Fibroblast of lung (primary cell): ENCODE data around the gene PLEKHG4B. TPM values are rescaled to one million over a fixed set of nuclear protein-coding genes. Genes with fewer than 3 reads are reported as not detected.

Source experiments
- DNase-seq, 2 donors: peaks; one replicate each; pipeline versions ENCODE4 v3.0.0 to v3.0.0-alpha.2; 2010; ENCODE audit warnings: low read depth in 2 of 2
- H2AFZ ChIP-seq: 2 replicates; pipeline ENCODE4 v1.5.1; 2012; ENCODE audit warnings: low read length, control low read depth, inconsistent platforms
- H3K27ac ChIP-seq: 2 replicates; pipeline ENCODE4 v1.5.1; 2011; ENCODE audit warnings: low read length, control low read depth; ENCODE audit not compliant: insufficient read depth
- H3K27me3 ChIP-seq: 2 replicates; pipeline ENCODE4 v1.5.1; 2011; ENCODE audit warnings: mild to moderate bottlenecking, low read length; ENCODE audit not compliant: control insufficient read depth, insufficient read depth
- H3K36me3 ChIP-seq: 2 replicates; pipeline ENCODE4 v1.5.1; 2011; ENCODE audit warnings: low read length; ENCODE audit not compliant: control insufficient read depth, insufficient read depth
- H3K4me1 ChIP-seq: 2 replicates; pipeline ENCODE4 v1.5.1; 2011; ENCODE audit warnings: low read length; ENCODE audit not compliant: control insufficient read depth, insufficient read depth; ENCODE audit errors: extremely low read depth
- H3K4me2 ChIP-seq: 2 replicates; pipeline ENCODE4 v1.5.1; 2011; ENCODE audit warnings: low read length, control low read depth; ENCODE audit not compliant: insufficient read depth; ENCODE audit errors: extremely low read depth
- H3K4me3 ChIP-seq, 4 experiments: fragments of 200-600 bp in 1 of 4; sonication (generic) in 1 of 4; replicated peaks in 1 of 4; 2 replicates each; pipeline ENCODE4 v1.5.1; 2011 to 2016; ENCODE audit warnings: low read length in 4 of 4, low read depth in 3 of 4, mild to moderate bottlenecking in 3 of 4, control low read depth in 2 of 4, inconsistent platforms in 1 of 4, mixed read lengths in 1 of 4; ENCODE audit not compliant: insufficient read depth in 1 of 4; ENCODE audit errors: control extremely low read depth in 1 of 4
- H3K79me2 ChIP-seq: 2 replicates; pipeline ENCODE4 v1.5.1; 2012; ENCODE audit warnings: mild to moderate bottlenecking, low read length, inconsistent platforms; ENCODE audit not compliant: control insufficient read depth, insufficient read depth
- H3K9ac ChIP-seq: 2 replicates; pipeline ENCODE4 v1.5.1; 2011; ENCODE audit warnings: mild to moderate bottlenecking, low read length, control low read depth; ENCODE audit not compliant: insufficient read depth
- H3K9me3 ChIP-seq: 2 replicates; pipeline ENCODE4 v1.5.1; 2012; ENCODE audit warnings: low read depth, low read length; ENCODE audit not compliant: control insufficient read depth, insufficient read depth
- H4K20me1 ChIP-seq: 2 replicates; pipeline ENCODE4 v1.5.1; 2011; ENCODE audit warnings: low read length; ENCODE audit not compliant: control insufficient read depth, insufficient read depth; ENCODE audit errors: extremely low read depth
- CTCF ChIP-seq, 2 donors: IDR thresholded peaks in 1 of 2; conservative IDR thresholded peaks in 1 of 2; 1 replicate in 1 of 2; 2 replicates in 1 of 2; pipeline ENCODE4 v1.5.1; 2011 to 2012; ENCODE audit warnings: low read length in 2 of 2, control low read depth in 1 of 2, inconsistent platforms in 1 of 2, low read depth in 1 of 2, mild to moderate bottlenecking in 1 of 2
- EZH2 ChIP-seq: IDR thresholded peaks from 2 replicates; pipeline ENCODE4 v1.5.1; 2012; ENCODE audit warnings: low read length, control low read depth, mild to moderate bottlenecking; ENCODE audit errors: missing control alignments
- polyA plus RNA-seq, 2 donors: library from polyadenylated mRNA; depleted of rRNA in 1 of 2; stranded (reverse) in 1 of 2; unstranded in 1 of 2; fragments of >200 nt; gene quantifications; 2 replicates each; pipeline ENCODE4 v1.2.1, GENCODE V29; 2011 to 2012; ENCODE audit warnings: missing spikeins in 1 of 2
- total RNA-seq: library from RNA; depleted of rRNA; stranded (reverse); fragments of >200 nt; gene quantifications from 2 replicates; pipeline ENCODE4 v1.2.1, GENCODE V29; 2014

PLEKHG4B gene
- total and polyA plus RNA-seq, 2 donors (not counting 1 experiment from before 2014, with no cell fraction given), result under 0.01 to 0.08 TPM

DNA sequence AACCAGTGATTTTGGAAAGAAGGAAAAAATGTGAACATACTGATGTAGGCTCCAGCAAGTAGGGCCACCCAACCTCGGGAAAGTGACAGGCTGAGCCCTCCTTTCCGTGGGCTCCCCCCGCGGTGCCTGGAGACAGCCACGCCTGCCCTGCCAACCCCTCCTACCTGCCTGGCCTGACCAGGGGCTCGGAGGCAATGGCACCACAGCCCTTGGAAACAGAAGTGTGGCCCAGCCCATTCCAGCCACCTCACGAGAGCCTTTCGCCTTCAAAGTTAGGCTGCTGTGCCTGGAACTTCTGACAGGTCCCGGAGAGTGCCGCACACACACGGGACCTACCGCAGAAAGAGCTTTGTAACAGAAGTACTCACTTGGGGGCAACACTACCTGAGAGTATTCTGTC, 49.8 kb downstream of the PLEKHG4B start:
- no peaks in the 10 kb centered on the region for H3K36me3 ChIP-seq
- TF ChIP-seq EZH2 (no peak), CTCF (conservative IDR thresholded peaks at IDR 0.05 in 1 of 2, IDR thresholded peaks at IDR 0.05 in 1 of 2; ENCODE audit: low read depth in 1 of 2, low read length in 2 of 2) (no peak)

DNA sequence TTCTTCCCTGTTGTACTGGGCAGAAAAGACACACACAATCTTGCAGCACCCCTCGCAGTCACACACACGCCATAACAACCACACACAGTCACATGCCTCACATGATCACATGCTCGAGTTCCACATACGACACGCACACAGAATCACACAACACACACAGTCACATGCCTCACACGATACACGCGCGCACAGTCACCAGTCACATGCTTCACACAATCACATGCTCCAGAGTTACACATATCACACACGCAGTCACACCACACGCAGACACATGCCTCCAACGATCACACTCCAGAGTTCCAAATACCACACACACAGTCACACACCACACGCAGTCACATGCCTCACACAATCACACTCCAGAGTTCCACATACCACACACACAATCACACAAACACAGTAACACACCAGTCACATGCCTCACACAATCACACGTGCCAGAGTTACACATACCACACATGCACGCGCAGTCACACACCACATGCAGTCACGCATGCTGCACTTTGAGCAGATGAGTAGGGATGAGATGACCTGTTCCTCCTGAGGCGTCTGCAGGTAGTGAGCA, 50.4 kb downstream of the PLEKHG4B start:
- no peaks in the 10 kb centered on the region for H3K4me1 ChIP-seq
- no peak overlapping the region for H2AFZ ChIP-seq
- no peak overlapping the region for H3K27ac ChIP-seq
- no peak overlapping the region for H3K4me2 ChIP-seq
- no peaks in the 10 kb centered on the region for H3K36me3 ChIP-seq
- no peaks in the 10 kb centered on the region for H4K20me1 ChIP-seq
- peaks cover 3% of the 10 kb centered on the region for H3K27me3 ChIP-seq
- TF ChIP-seq CTCF (conservative IDR thresholded peaks at IDR 0.05 in 1 of 2, IDR thresholded peaks at IDR 0.05 in 1 of 2; ENCODE audit: low read depth in 1 of 2, low read length in 2 of 2), result no peak
- no peak for TF ChIP-seq EZH2
- H3K9me3 ChIP-seq, result no peaks in the 10 kb centered on the region
- H3K9ac ChIP-seq, result no peak overlapping the region
- no peak overlapping the region for H3K4me3 ChIP-seq
- no peaks in the 10 kb centered on the region for H3K79me2 ChIP-seq
- DNase-seq, result no peak

More for the DNA sequence above, 49.8 kb downstream of the PLEKHG4B start:
- H3K27me3 ChIP-seq, result peaks cover 3% of the 10 kb centered on the region
- H2AFZ ChIP-seq, result no peak overlapping the region
- no peaks in the 10 kb centered on the region for H4K20me1 ChIP-seq
- DNase-seq, result no peak
- no peaks in the 10 kb centered on the region for H3K79me2 ChIP-seq
- no peak overlapping the region for H3K4me3 ChIP-seq
- no peak overlapping the region for H3K27ac ChIP-seq
- H3K9ac ChIP-seq, result no peak overlapping the region
- H3K9me3 ChIP-seq, result no peaks in the 10 kb centered on the region
- no peaks in the 10 kb centered on the region for H3K4me1 ChIP-seq
- no peak overlapping the region for H3K4me2 ChIP-seq

DNA sequence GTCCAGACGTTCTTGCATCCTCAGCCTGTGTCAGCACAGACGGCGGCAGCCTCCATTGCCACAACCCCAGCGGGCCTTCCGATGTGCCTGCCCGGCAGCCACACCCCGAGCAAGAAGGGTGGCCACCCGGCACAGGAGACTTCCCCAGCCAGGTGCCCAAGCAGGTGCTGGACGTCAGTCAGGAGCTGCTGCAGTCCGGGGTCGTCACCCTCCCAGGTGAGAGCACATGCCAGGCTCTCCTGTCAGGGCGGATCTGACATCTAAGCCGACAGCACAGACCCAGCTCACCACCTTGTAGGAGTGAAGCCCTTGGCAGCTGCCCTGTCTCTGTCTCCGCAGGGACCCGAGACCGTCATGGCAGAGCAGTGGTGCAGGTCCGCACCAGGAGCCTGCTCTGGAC, 51.1 kb downstream of the PLEKHG4B start:
- Histone ChIP-seq H3K27ac (no peak overlapping the region), H4K20me1 (no peaks in the 10 kb centered on the region), H3K27me3 (peaks cover 3% of the 10 kb centered on the region), H3K4me1 (no peaks in the 10 kb centered on the region), H3K36me3 (no peaks in the 10 kb centered on the region), H3K9ac (no peak overlapping the region), H2AFZ (no peak overlapping the region), H3K4me3 (no peak overlapping the region), H3K4me2 (no peak overlapping the region), H3K9me3 (no peaks in the 10 kb centered on the region), H3K79me2 (no peaks in the 10 kb centered on the region)
- DNase-seq, result no peak
- TF ChIP-seq CTCF (conservative IDR thresholded peaks at IDR 0.05 in 1 of 2, IDR thresholded peaks at IDR 0.05 in 1 of 2; ENCODE audit: low read depth in 1 of 2, low read length in 2 of 2) (no peak), EZH2 (no peak)
